GM12891 (cell line): ENCODE data around the gene PCDHGB5.
"Not testable (repeated sequence)": the region's sequence is repeated elsewhere in the genome, so short reads cannot be mapped to it uniquely, and the experiment has no call there.

Experiments
- DNase-seq: peaks from one replicate; pipeline ENCODE4 v3.0.0; 2011; ENCODE audit warnings: low spot score; ENCODE audit not compliant: insufficient read length
- FAIRE-seq: peaks from 2 replicates; lab custom pipeline; 2011; peaks lifted over from hg19 to GRCh38; lab: Jason Lieb, UNC
- PAX5 ChIP-seq: IDR thresholded peaks from 2 replicates; pipeline ENCODE4 v1.6.1; 2011; ENCODE audit warnings: low read length, moderate library complexity, mild to moderate bottlenecking; ENCODE audit not compliant: insufficient read depth, severe bottlenecking
- POLR2A ChIP-seq: IDR thresholded peaks from 2 replicates; pipeline ENCODE4 v1.6.1; 2011; ENCODE audit warnings: low read depth, low read length, control low read depth
- POLR2AphosphoS5 ChIP-seq: IDR thresholded peaks from 2 replicates; pipeline ENCODE4 v1.6.1; 2011; ENCODE audit warnings: low read depth, low read length, control low read depth
- POU2F2 ChIP-seq: IDR thresholded peaks from 2 replicates; pipeline ENCODE4 v1.6.1; 2011; ENCODE audit warnings: low read depth, mild to moderate bottlenecking, control low read depth, low read length, moderate library complexity
- SPI1 ChIP-seq: IDR thresholded peaks from 2 replicates; pipeline ENCODE4 v1.6.1; 2011; ENCODE audit warnings: low read depth, low read length, control low read depth
- TAF1 ChIP-seq: IDR thresholded peaks from 2 replicates; pipeline ENCODE4 v1.6.1; 2011; ENCODE audit warnings: low read depth, low read length, control low read depth

PCDHGB5 gene

DNA sequence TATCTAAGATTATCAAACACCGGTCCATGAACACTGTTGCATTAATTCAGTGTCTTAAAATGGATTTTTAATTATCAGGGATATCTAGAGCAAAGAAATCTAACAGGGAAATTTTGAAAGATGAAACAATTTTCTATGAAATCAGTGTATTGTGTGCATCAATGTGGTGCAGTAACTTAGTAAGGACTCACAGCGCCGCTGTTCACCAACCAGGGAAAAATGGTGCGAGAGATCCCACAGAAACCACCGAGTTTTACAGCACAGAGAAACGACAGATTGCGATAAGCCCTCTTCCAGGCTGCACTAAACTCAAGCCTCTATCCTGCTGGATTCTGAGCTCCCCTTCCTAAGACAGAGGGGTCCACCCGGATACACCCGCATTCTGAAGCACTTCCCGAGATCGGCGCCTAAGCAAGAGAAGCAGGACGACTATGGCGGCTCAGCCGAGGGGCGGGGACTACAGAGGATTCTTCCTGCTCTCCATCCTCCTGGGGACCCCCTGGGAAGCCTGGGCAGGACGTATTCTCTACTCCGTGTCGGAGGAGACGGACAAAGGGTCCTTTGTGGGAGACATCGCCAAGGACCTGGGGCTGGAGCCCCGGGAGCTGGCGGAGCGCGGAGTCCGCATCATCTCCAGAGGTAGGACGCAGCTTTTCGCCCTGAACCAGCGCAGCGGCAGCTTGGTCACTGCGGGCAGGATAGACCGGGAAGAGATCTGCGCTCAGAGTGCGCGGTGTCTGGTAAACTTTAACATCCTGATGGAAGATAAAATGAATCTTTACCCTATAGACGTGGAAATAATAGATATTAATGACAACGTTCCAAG is 15.1 kb upstream of the PCDHGB5 start, which contains the start of gene PCDHGA7:
PCDHGA7 (plus strand) TSS at position 274 of the 826 bp plus-strand sequence; CDS start at position 432, 158 bp downstream.
- FAIRE-seq: no peak
- TF ChIP-seq POLR2A (no peak), SPI1 (no peak), POLR2AphosphoS5 (no peak), PAX5 (no peak), TAF1 (no peak), POU2F2 (no peak)
- DNase-seq: no peak

DNA sequence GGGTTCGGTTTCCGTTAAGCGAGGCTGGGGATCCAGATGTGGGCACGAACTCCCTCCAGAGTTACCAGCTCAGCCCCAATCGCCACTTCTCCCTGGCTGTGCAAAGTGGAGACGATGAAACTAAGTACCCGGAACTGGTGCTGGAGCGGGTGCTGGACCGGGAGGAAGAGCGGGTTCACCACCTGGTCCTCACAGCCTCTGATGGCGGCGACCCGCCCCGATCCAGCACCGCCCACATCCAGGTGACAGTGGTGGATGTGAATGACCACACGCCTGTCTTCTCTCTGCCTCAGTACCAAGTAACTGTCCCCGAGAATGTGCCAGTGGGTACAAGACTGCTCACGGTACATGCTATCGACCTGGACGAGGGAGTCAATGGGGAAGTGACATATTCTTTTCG is 14.4 kb upstream of the PCDHGB5 start:
- FAIRE-seq (no peak), DNase-seq (no peak)
- TF ChIP-seq TAF1: no peak
- no peak for TF ChIP-seq SPI1
- no peak for TF ChIP-seq POLR2A
- TF ChIP-seq PAX5: no peak
- TF ChIP-seq POLR2AphosphoS5: no peak
- TF ChIP-seq POU2F2: no peak

DNA sequence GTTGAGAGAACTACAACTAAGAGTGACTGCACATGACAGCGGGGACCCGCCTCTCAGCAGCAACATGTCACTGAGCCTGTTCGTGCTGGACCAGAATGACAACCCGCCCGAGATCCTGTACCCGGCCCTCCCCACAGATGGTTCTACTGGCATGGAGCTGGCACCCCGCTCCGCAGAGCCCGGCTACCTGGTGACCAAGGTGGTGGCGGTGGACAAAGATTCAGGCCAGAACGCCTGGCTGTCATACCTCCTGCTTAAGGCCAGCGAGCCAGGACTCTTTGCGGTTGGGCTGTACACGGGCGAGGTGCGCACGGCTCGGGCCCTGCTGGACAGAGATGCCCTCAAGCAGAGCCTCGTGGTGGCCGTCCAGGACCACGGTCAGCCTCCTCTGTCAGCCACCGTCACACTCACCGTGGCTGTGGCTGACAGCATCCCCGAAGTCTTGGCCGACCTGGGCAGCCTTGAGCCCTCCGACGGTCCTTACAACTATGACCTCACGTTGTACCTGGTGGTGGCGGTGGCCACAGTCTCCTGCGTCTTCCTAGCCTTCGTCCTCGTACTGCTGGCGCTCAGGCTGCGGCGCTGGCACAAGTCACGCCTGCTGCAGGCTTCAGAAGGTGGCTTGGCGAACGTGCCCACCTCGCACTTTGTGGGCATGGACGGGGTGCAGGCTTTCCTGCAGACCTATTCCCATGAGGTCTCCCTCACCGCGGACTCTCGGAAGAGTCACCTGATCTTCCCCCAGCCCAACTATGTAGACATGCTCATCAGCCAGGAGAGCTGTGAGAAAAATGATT is 13.1 kb upstream of the PCDHGB5 start:
- TF ChIP-seq POU2F2 (no peak), PAX5 (no peak), TAF1 (no peak), POLR2A (no peak), SPI1 (no peak), POLR2AphosphoS5 (no peak)
- DNase-seq (no peak), FAIRE-seq (no peak)

DNA sequence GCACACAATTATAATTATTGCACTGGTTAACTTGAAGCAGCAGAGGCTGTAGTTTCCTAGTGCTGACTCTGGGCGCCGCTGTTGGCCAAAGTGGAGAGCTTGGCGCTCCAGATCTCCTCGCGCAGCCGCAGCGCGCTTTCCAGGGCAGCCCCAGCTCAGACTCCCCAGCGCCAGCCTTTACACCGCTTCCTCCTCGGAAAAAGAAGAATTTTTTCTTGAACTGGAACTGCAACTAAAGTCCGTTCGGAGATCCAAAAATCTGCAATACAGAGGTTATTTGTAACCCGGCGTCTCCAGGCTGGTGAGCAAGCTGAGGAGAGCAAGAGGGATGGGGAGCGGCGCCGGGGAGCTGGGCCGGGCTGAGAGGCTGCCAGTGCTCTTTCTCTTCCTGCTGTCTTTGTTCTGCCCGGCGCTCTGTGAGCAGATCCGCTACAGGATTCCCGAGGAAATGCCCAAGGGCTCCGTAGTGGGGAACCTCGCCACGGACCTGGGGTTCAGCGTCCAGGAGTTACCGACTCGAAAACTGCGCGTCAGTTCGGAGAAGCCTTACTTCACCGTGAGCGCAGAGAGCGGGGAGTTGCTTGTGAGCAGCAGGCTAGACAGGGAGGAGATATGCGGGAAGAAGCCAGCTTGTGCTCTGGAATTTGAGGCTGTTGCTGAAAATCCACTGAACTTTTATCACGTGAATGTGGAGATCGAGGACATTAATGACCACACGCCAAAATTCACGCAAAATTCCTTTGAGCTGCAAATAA is 10.0 kb upstream of the PCDHGB5 start, which contains the start of gene PCDHGB4:
PCDHGB4 (plus strand) TSS at position 142 of the 755 bp plus-strand sequence; CDS start at position 329, 187 bp downstream.
- not testable (repeated sequence) for FAIRE-seq, DNase-seq

DNA sequence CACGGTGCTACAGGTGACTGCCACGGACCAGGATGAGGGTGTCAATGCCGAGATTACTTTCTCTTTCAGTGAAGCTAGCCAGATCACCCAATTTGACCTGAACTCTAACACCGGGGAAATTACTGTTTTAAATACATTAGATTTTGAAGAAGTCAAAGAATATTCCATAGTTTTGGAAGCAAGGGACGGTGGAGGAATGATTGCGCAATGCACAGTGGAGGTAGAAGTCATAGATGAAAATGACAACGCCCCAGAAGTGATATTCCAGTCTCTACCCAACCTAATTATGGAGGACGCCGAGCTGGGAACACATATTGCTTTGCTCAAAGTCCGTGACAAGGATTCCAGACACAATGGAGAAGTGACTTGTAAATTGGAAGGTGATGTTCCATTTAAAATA is 9.1 kb upstream of the PCDHGB5 start:
- no peak for FAIRE-seq
- no peak for TF ChIP-seq POLR2A
- TF ChIP-seq PAX5: no peak
- TF ChIP-seq POLR2AphosphoS5: no peak
- no peak for TF ChIP-seq POU2F2
- TF ChIP-seq TAF1: no peak
- TF ChIP-seq SPI1: no peak
- no peak for DNase-seq

DNA sequence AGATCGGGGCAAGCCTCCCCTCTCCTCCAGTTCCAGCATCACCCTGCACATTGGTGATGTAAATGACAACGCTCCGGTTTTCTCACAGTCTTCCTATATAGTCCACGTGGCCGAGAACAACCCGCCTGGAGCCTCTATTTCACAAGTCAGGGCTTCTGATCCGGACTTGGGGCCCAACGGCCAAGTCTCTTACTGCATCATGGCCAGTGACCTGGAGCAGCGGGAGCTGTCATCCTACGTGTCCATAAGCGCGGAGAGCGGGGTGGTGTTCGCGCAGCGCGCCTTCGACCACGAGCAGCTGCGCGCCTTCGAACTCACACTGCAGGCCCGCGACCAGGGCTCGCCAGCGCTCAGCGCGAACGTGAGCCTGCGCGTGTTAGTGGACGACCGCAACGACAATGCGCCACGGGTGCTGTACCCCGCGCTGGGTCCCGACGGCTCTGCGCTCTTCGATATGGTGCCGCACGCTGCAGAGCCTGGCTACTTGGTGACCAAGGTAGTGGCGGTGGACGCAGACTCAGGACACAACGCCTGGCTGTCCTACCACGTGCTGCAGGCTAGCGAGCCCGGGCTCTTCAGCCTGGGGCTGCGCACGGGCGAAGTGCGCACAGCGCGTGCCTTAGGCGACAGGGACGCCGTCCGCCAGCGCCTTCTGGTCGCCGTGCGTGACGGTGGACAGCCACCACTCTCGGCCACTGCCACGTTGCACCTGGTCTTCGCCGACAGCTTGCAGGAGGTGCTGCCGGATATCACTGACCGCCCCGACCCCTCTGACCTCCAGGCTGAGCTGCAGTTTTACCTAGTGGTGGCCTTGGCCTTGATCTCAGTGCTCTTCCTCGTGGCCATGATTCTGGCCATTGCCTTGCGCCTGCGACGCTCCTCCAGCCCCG is 8.3 kb upstream of the PCDHGB5 start:
- DNase-seq (no peak), FAIRE-seq (no peak)
- TF ChIP-seq POU2F2 (no peak), SPI1 (no peak), PAX5 (no peak), TAF1 (no peak), POLR2A (no peak), POLR2AphosphoS5 (no peak)

DNA sequence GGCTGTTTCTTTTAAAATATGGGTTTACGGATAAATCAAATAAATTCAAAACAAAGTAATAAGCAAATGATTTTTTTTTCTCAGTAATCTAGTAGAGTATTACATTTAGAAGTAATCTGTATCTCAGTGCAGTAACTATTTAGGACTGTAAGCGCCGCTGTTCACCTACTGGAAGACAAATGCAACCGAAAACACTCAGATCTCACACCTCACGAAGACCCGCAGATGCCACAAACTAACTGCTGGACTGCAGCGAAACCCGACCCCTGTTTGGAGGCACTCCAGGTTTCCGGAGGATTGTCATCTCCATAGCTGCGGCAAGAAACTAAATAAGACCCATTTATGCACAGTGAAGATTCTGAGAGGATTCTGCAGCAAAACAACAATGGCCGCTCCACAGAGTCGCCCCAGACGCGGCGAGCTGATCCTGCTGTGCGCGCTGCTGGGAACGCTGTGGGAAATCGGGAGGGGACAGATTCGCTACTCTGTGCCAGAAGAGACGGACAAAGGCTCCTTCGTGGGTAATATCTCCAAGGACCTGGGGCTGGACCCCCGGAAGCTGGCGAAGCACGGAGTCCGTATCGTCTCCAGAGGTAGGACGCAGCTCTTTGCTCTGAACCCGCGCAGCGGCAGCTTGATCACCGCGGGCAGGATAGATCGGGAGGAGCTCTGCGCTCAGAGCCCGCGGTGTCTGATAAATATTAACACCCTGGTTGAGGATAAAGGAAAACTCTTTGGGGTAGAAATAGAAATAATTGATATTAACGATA is 5.1 kb upstream of the PCDHGB5 start, which contains the start of gene PCDHGA8:
PCDHGA8 (plus strand) TSS at position 205 of the 770 bp plus-strand sequence; CDS start at position 386, 181 bp downstream.
- no peak for DNase-seq
- no peak for FAIRE-seq

DNA sequence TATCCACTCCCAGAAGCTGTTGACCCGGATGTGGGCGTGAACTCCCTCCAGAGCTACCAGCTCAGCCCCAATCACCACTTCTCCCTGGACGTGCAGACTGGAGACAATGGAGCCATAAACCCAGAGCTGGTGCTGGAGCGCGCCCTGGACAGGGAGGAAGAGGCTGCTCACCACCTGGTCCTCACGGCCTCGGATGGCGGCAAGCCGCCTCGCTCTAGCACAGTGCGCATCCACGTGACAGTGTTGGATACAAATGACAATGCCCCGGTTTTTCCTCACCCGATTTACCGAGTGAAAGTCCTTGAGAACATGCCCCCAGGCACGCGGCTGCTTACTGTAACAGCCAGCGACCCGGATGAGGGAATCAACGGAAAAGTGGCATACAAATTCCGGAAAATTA is 4.5 kb upstream of the PCDHGB5 start:
- no peak for FAIRE-seq
- no peak for DNase-seq
- TF ChIP-seq PAX5 (no peak), POLR2AphosphoS5 (no peak), TAF1 (no peak), POU2F2 (no peak), POLR2A (no peak), SPI1 (no peak)

More for the DNA sequence above, 5.1 kb upstream of the PCDHGB5 start, which contains the start of gene PCDHGA8:
- no peak for TF ChIP-seq PAX5
- no peak for TF ChIP-seq SPI1
- TF ChIP-seq POU2F2: no peak
- TF ChIP-seq POLR2AphosphoS5: no peak
- TF ChIP-seq POLR2A: no peak
- no peak for TF ChIP-seq TAF1

DNA sequence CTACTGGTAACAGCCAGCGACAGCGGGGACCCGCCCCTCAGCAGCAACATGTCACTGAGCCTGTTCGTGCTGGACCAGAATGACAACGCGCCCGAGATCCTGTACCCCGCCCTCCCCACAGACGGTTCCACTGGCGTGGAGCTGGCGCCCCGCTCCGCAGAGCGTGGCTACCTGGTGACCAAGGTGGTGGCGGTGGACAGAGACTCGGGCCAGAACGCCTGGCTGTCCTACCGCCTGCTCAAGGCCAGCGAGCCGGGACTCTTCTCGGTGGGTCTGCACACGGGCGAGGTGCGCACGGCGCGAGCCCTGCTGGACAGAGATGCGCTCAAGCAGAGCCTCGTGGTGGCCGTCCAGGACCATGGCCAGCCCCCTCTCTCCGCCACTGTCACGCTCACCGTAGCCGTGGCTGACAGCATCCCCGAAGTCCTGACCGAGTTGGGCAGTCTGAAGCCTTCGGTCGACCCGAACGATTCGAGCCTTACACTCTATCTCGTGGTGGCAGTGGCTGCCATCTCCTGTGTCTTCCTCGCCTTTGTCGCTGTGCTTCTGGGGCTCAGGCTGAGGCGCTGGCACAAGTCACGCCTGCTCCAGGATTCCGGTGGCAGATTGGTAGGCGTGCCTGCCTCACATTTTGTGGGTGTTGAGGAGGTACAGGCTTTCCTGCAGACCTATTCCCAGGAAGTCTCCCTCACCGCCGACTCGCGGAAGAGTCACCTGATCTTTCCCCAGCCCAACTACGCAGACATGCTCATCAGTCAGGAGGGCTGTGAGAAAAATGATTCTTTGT is 3.2 kb upstream of the PCDHGB5 start:
- not testable (repeated sequence) for DNase-seq, FAIRE-seq
